NCI-H2196 treated with DMSO at 0.1 percent for 48 hours (cell line): ENCODE data around the gene MYH10.

ENCODE experiments used
- DNase-seq: peaks from one replicate; lab custom pipeline; 2025; ENCODE audit not compliant: unreplicated experiment; lab: John Stamatoyannopoulos, UW

MYH10 gene

DNA sequence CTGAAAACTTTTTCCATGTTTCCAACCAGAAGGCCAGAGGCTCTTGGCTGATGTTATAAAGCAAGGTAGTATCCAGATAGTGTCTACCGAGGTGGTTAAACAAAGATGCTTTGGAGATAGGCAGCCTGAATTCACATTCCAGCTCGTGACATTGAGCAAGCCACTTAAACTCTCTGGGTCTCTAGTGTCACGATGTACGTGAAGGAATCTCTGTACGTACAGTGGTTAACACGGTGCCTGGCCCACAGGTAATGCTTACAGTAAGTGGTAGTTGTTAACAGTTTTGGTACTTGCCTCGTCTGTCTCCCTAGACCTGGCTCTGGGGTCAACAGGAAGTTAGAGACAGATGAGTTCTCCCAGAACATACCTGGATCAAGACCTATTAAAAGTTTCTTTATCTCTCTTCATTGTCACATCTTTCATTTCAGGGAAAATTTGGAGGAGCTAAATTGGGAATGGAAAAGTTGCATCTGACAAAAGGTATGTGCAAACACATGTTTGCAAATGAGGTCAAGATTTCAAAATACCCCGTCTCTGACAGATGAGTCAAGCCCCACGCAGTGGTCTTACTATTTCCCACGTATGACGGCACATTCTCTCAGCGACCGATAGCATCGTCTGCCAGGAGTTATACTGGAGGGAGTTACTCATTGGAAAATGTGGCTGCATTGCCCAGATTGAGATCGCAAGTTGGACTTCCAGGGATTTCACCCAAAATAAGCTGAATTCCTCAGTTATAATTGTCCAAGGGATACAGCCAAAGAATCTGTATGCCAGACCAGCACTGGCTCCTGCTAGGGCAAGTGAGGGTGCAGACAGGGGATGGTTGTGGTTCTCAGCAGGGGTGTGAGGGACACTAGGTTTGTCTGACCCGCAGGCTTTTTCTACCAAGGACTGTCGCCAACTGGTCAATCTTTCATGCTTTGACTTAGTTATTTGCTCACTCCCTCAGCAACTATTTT, 18.9 kb upstream of the MYH10 start:
- no peak for DNase-seq

- DNase-seq: no peak
Observed at GRCh38 chr17:8647956-8648355, 17.4 kb upstream of the MYH10 start.

- DNase-seq: no peak
Observed at GRCh38 chr17:8647202-8647601, 16.7 kb upstream of the MYH10 start.

- no peak for DNase-seq
Observed at GRCh38 chr17:8644507-8644902, 14.0 kb upstream of the MYH10 start.

GRCh38 chr17:8643855-8644506, 13.5 kb upstream of the MYH10 start:
- DNase-seq: no peak

DNA sequence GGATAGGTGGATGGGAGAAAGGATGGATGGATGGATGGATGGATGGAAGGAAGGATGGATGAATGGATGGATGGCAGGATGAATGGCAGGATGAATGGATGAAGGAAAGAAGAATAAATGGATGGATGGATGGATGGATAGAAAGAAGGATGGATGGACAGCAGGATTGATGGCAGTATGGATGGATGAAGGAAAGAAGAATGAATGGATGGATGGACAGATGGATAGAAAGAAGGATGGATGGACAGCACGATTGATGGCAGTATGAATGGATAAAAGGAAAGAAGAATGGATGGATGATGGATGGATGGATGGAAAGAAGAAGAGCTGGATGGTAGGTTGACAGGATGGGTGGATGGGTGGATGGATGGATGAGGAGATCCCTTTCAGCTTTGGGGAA, 9.2 kb upstream of the MYH10 start:
- DNase-seq: no peak

- no peak for DNase-seq
Observed at GRCh38 chr17:8632061-8632460, 1.5 kb upstream of the MYH10 start.

DNA sequence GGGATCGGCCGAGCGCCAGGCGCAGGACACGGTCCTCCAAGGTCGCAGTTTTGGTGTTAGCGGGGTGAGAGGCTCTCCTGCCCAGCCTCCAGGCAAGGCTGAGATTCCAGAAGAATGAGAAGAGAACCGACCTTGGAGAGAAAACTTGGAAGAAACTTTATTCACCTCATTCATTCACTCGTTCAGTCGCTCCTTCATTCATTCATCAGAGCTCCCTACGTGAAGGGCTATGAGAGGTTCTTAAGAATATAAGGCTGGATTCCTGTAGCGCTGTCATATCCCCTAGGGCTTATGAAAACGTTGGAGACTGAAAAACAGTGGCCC, 991 bp upstream of the MYH10 start:
- DNase-seq: no peak

DNA sequence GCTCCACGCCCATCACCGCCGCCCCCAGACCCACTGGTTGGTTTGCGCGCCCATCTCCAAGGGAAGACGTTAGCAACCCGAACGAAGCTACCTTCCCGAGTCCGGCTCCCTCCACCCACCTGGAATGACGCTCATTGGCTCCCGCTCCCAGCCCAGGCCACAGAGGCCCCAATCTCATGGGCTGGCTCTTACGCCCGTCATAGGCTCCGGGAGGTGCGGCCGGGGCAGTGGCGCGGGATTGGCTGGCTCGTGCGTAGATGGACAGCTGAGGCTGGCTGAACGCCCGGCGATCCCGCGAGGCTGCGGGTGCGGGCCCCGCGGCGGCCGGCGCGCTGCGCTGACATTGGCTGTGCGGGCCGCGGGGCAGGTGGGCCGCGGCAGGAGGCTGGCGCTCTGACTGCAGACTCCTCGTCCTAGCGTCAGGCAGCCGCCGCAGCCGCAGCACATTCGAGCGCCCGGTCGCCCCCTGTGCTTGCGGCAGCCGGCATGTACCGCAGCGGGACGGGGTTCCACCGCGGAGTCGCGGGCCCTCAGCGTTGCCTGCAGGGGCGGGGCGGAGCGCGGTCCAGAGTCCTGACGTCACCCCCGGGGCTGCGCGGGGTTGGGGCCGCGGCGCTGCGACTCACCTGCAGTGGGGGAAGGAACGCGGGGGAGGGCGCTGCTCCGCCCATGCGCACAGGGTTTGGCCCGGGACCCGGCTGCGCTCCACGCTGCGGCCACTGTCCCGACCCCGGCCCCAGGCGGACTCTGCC, 453 bp upstream of the MYH10 start:
- peak; percentile 69 for DNase-seq

DNA sequence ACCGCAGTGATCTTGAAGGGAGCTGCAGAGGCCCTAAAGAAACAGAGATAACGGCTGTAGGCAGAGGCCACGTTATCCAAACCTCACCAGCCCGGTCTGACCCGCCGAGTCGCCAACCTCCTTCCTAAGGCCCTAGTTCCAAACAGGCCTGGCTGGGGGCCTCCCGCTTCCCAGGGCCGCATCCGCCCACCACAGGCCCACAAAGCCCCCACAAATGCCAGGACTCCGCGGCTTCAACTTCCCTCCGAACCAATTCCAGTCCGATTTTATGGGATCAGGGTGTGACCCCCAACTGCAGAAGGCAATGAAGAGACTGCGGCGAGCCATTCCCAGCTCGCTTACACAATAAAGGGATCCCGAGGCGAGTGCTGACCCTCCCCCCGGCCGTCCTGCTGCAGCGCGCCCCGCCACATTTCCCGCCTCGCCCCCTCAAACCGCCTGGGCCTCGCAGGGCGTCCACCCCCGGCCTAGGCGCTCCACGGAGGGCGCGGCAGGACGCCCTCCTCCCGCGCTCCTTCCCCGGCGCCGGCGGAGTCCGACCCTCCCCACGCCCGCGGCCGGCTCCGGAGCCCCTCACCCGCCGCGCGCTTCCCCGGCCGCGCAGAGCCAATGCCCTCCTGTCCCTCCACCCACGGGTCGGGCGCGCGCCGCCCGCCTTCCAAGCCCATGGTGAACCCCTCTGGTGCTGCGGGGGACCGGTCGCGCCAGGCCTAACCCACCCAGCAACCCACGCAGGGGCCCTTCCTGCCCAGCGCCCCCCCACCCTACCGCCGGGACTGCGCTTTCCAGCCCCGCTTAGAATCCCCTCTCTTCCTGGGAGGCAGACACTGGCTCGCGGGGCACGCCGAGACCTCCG, 926 bp downstream of the MYH10 start:
- DNase-seq: no peak

DNA sequence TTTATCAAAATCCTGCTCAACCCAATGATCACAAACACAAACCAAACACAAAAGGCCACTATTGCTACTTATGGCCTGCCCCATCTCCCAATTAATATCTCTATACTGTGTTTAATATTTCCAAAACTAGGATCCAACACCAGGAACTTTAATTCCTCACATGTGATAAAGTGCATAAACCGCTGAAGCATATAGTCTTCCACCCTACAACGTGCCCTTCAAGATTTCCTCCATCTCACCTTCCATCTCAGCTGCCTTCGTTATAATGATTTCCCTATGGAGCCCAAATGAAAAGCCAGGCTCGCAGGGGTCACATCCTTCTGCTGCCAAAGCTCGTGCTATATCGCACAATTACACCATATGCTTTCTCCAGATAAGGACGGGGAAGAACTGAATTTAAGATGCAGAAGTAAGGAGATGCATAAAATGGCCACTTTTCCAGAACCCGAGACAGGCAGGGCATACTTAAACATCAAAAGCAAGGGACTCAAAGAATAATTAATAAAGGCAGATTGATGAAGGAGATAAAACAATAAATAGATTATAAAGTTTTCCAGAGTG, 1.8 kb downstream of the MYH10 start:
- DNase-seq: no peak

DNA sequence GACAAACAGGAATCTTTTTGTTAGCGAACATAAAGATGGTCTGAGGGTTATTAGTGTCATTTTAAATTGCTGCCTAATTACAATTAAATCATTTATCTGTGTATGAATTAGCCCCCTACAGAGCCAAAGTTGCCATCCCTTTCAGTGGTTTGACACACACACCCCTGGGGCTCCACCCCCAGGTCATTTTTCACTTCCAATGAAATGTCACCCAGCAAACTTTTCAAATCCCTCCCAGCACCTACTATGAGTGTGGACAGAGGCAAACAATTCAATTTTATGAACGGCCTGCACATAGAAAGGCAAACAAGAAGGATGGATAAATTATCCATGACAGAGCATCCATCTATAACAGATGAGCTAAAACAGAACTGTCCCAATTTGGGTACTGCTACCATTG, 2.4 kb downstream of the MYH10 start:
- no peak for DNase-seq

GRCh38 chr17:8623591-8623990, 6.9 kb downstream of the MYH10 start:
- no peak for DNase-seq

DNA sequence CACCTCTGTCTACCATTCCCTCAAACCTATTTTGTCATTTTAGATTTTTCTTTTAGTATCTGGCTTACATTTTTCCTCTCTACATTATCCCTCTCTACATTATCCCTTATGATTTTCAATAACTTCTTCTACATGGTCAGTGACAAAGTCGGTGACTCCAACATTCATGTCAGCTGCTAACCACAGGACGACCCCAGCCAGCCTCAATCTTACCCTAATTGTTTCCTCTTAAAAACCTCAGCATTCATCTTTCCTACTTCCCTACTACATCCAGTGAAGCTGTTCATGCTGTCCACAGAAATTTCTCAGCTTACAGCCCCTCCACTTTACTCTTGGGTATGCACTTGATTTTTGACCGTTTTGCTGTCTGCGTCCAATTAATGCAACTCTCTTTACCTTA, 8.3 kb downstream of the MYH10 start:
- no peak for DNase-seq

DNA sequence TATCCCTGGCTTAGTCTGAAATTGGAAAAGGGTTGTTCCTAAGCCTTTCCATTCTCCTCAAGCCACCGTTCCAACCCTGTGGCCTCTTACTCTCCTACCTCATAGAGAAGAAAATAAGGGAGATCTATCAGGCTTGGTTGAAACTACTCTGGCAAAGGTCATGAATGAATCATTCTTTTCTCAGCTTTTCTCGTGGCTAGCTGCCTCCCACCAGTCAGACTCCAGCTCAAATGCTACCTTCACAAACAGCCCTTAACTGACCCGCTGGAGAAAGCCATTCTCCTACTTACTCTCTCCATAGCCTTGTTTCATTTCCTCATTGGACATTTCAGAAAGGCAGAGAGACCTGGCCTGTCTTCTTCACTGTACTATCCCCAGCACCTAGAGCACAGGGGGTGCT, 8.9 kb downstream of the MYH10 start:
- DNase-seq: no peak

DNA sequence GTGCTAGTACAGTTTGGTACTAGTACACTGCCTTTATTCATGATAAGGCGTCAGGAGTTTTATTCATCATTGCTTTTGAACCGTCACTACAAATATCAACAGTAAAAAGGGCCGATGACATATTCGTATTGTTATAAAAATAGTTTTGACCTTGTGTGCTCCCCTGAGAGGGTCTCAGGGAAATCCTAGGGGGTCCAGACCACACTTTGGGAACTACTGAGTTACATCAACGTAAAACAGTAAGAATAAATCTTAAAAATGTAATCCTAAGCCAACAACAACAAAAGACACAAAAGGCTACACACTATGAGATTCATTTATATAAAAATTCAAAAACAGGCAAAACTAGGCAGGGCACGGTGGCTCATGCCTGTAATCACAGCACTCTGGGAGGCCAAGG, 11.2 kb downstream of the MYH10 start:
- no peak for DNase-seq

DNA sequence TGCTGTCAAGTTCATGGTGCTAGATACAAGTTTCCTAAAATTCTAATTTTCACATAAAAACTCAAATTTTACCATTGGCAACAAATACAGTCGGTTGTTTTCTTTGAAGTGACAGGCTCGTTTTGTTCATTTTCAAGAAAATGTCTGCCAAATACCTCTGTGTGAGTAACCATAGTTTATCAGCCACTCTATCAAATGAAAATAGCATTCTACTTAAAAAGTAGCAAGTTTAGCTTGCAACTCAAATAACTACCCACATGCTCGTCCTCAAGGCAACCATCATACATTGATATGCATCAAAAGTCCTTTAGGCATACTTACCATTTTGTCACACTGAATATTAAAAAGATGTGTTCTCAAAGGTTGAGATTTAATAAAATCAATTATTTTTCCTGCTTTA, 11.7 kb downstream of the MYH10 start:
- DNase-seq: no peak

DNA sequence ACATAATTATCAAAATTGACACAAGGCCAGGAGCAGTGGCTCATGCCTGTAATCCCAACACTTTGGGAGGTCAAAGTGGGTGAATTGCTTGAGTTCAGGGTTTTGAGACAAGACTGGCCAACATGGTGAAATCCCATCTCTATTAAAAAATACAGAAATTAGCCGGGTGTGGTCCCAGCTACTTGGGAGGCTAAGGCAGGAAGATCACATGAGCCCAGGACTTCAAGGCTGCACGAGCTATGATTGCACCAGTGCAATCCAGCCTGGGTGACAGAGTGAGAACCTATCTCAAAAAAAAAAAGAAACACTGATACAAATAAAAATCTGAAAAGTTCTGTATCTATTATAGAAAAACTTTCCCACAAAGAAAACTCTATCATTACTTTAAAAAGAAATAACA, 15.5 kb downstream of the MYH10 start:
- DNase-seq: no peak

DNA sequence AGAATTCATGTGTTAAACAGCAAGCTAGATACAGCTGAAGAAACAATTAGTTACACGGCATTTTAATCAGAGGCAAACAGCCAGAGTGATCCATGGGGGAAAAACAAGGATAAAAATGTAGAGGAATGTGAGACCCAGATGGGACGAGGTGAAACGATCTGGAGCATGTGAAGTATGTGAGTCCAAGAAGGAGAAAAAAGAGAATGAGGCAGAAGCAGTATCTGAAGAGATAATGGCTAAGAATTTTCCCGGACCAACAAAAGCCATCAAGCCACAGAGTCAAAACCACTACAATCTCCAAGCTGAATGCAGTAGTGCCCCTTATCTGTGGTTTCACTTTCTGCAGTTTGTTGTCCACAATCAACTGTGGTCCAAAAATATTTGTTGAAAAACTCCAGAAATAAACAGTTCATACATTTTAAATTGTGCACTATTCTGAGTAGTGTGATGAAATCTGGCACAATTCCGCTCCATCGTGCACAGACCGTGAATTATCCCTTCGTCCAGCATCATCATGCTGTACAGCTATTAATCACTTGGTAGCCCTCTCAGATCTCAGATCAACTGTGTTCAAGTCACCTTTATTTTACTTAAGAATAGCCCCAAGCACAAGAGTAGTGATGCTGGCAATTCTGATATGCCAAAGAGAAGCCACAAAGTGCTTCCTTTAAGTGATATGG, 18.8 kb downstream of the MYH10 start:
- no peak for DNase-seq

DNA sequence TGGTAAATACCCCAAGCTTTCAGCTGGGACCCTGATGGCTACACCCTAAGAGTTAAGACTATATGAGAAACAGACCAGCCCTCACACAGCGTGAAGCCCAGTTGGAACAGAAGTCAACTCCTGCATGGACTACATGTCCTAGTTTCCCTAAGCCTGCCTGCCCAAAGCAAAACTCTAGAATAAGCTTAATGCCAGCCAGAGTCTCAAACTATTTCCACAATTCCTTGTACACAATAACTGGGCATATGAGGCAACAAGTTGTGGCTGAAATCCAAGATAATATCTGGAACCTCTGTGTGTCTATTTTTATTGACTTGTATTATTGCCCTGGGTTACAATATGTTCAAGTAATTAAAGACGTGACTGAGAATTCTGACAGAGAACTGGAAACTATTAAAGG, 19.4 kb downstream of the MYH10 start:
- DNase-seq: no peak
